ENCODE measurements around the gene SLC4A3. TPM values are rescaled to one million over a fixed set of nuclear protein-coding genes. Genes with fewer than 3 reads are reported as not detected.

SLC4A3 gene
- total RNA-seq, 3 donors from 2014 or later: 0.29 to 3.4 (median 0.34) TPM

- TF ChIP-seq CTCF (IDR thresholded peaks at IDR 0.05): no peak
- DNase-seq (no peak), ATAC-seq (no peak)
- no peaks in the 10 kb centered on the region for H3K36me3 ChIP-seq (ENCODE audit: low read depth)
- intact Hi-C loops (cut with DNase I, micrococcal nuclease): no loop called here
- H3K4me1 ChIP-seq (ENCODE audit: low read depth): peaks cover 5% of the 10 kb centered on the region
- no peak overlapping the region for H3K4me3 ChIP-seq
- H3K9me3 ChIP-seq: no peaks in the 10 kb centered on the region
These were observed 5.3 kb downstream of the SLC4A3 start for GRCh38 chr2:219632760-219633105.

GRCh38 chr2:219633276-219634065, 6.0 kb downstream of the SLC4A3 start:
- Histone ChIP-seq H3K36me3 (ENCODE audit: low read depth) (no peaks in the 10 kb centered on the region), H3K9me3 (no peaks in the 10 kb centered on the region), H3K4me1 (ENCODE audit: low read depth) (no peaks in the 10 kb centered on the region), H3K4me3 (no peak overlapping the region)
- no peak for DNase-seq
- ATAC-seq: no peak
- intact Hi-C loops (cut with DNase I, micrococcal nuclease): no loop called here
- TF ChIP-seq CTCF (IDR thresholded peaks at IDR 0.05): no peak

GRCh38 chr2:219634171-219634940, 6.9 kb downstream of the SLC4A3 start:
- no peak for ATAC-seq
- H3K4me3 ChIP-seq: no peak overlapping the region
- H3K4me1 ChIP-seq (ENCODE audit: low read depth): no peaks in the 10 kb centered on the region
- no peaks in the 10 kb centered on the region for H3K9me3 ChIP-seq
- DNase-seq: no peak
- H3K36me3 ChIP-seq (ENCODE audit: low read depth): no peaks in the 10 kb centered on the region
- TF ChIP-seq CTCF (IDR thresholded peaks at IDR 0.05): no peak
- intact Hi-C loops (cut with DNase I, micrococcal nuclease): no loop called here

GRCh38 chr2:219634951-219635751, 7.7 kb downstream of the SLC4A3 start:
- intact Hi-C loops (cut with DNase I, micrococcal nuclease): no loop called here
- Histone ChIP-seq H3K4me3 (no peak overlapping the region), H3K36me3 (ENCODE audit: low read depth) (no peaks in the 10 kb centered on the region), H3K9me3 (no peaks in the 10 kb centered on the region), H3K4me1 (ENCODE audit: low read depth) (no peaks in the 10 kb centered on the region)
- DNase-seq (no peak), ATAC-seq (no peak)
- TF ChIP-seq CTCF (IDR thresholded peaks at IDR 0.05): no peak

GRCh38 chr2:219636144-219636915, 8.9 kb downstream of the SLC4A3 start:
- no peak for DNase-seq
- TF ChIP-seq CTCF (IDR thresholded peaks at IDR 0.05): no peak

More at GRCh38 chr2:219636144-219636915, 8.9 kb downstream of the SLC4A3 start:
- intact Hi-C loops (cut with DNase I, micrococcal nuclease): no loop called here
- Histone ChIP-seq H3K36me3 (ENCODE audit: low read depth) (no peaks in the 10 kb centered on the region), H3K4me3 (no peak overlapping the region), H3K4me1 (ENCODE audit: low read depth) (no peaks in the 10 kb centered on the region), H3K9me3 (no peaks in the 10 kb centered on the region)
- no peak for ATAC-seq

Measured in mucosa of descending colon (tissue), 3 donors.